K562 (cell line): ENCODE results near the gene CAPN2. TPM values are rescaled to one million over a fixed set of nuclear protein-coding genes. Genes with fewer than 3 reads are reported as not detected.

ENCODE experiments used
- EWSR1 ChIP-seq: fragments of 450-650 bp; IDR thresholded peaks from 2 replicates; pipeline ENCODE4 v1.6.1; 2018; ENCODE audit warnings: borderline replicate concordance, mild to moderate bottlenecking, low read depth, moderate library complexity; ENCODE audit not compliant: partially characterized antibody
- FOXK1 ChIP-seq: sonication (generic); formaldehyde crosslinking; IDR thresholded peaks from 2 replicates; pipeline ENCODE4 v1.8.0; 2022; ENCODE audit warnings: missing genetic modification reagents, mild to moderate bottlenecking, borderline replicate concordance
- MBD1 ChIP-seq: fragments of 250-450 bp; sonication (Bioruptor Pico); IDR thresholded peaks from 2 replicates; pipeline ENCODE4 v1.8.0; 2022; ENCODE audit warnings: inconsistent platforms
- NFE2 ChIP-seq: IDR thresholded peaks from 2 replicates; pipeline ENCODE4 v1.6.1; 2014; ENCODE audit warnings: antibody characterized with exemption, low read depth
- PHF20 ChIP-seq: fragments of 450-650 bp; IDR thresholded peaks from 2 replicates; pipeline ENCODE4 v1.6.1; 2018; ENCODE audit not compliant: partially characterized antibody
- POLR3A ChIP-seq: IDR thresholded peaks from 2 replicates; pipeline ENCODE4 v1.6.1; 2011; ENCODE audit warnings: borderline replicate concordance, mild to moderate bottlenecking, moderate library complexity; ENCODE audit not compliant: insufficient read length, insufficient read depth; ENCODE audit errors: extremely low read depth
- SMAD3 ChIP-seq: fragments of 450-650 bp; formaldehyde crosslinking; conservative IDR thresholded peaks from 2 replicates; pipeline ENCODE4 v1.4.0; 2020; ENCODE audit warnings: mild to moderate bottlenecking
- SP2 ChIP-seq: IDR thresholded peaks from 2 replicates; pipeline ENCODE4 v1.6.1; 2011; ENCODE audit warnings: mild to moderate bottlenecking, low read depth, low read length, moderate library complexity; ENCODE audit not compliant: poor library complexity, severe bottlenecking; ENCODE audit errors: extremely low read depth
- STAG1 ChIP-seq: sonication (generic); formaldehyde crosslinking; IDR thresholded peaks from 2 replicates; pipeline ENCODE4 v1.5.0; 2020; ENCODE audit warnings: missing genetic modification reagents, borderline replicate concordance
- TSC22D4 ChIP-seq: fragments of 450-650 bp; IDR thresholded peaks from 2 replicates; pipeline ENCODE4 v1.6.1; 2016; ENCODE audit warnings: missing genetic modification characterization, missing biosample characterization, control low read depth
- ZBTB33 ChIP-seq: sonication (generic); formaldehyde crosslinking; IDR thresholded peaks from 2 replicates; pipeline ENCODE4 v1.8.1; 2023; ENCODE audit warnings: mild to moderate bottlenecking, missing genetic modification reagents
- ZNF76 ChIP-seq: fragments of 250-450 bp; sonication (Bioruptor Pico); IDR thresholded peaks from 2 replicates; pipeline ENCODE4 v1.4.0; 2020; ENCODE audit warnings: mild to moderate bottlenecking, moderate library complexity, borderline replicate concordance
- polyA plus RNA-seq, 8 experiments: library from polyadenylated mRNA; depleted of rRNA in 4 of 8; stranded (reverse) in 5 of 8; unstranded in 3 of 8; fragments of >200 nt; fragmentation: Nextera tagmentation in 2 of 8; fragmentation: Illumina TruSeq in 1 of 8; extraction: Ambion mirVana in 2 of 8; extraction: Trizol in 1 of 8; gene quantifications; 2 replicates each; pipeline versions ENCODE4 v1.2.1 to v1.2.3, GENCODE V29; 2011 to 2014; ENCODE audit warnings: inconsistent platforms in 1 of 8, missing spikeins in 1 of 8
- total RNA-seq, 7 experiments: library from RNA; depleted of rRNA in 6 of 7; stranded (reverse); fragments of >200 nt in 6 of 7; fragmentation: Illumina TruSeq in 2 of 7; extraction: Trizol in 2 of 7; gene quantifications; 2 replicates each; pipeline versions ENCODE4 v1.2.1 to v1.2.3, GENCODE V29; 2011 to 2021; ENCODE audit warnings: low replicate concordance in 1 of 7
- TF ChIP-seq, protein P1 (sequence below): fragments of 450-650 bp; IDR thresholded peaks from 2 replicates; pipeline ENCODE4 v1.6.1; 2016; ENCODE audit warnings: borderline replicate concordance
- TF ChIP-seq, protein P2 (sequence below): fragments of 250-450 bp; sonication (Bioruptor Pico); IDR thresholded peaks from 2 replicates; pipeline ENCODE4 v1.5.1; 2021; ENCODE audit warnings: mild to moderate bottlenecking
- TF ChIP-seq, protein P3 (sequence below): fragments of 450-650 bp; IDR thresholded peaks from 2 replicates; pipeline ENCODE4 v1.6.1; 2014; ENCODE audit warnings: low read depth, mild to moderate bottlenecking, moderate library complexity, borderline replicate concordance

CAPN2 gene
- total and polyA plus RNA-seq, 9 of the 15 experiments (the other 6 are each of a cell fraction or from before 2014, with no cell fraction given): 24.6 to 157 (median 101) TPM

DNA sequence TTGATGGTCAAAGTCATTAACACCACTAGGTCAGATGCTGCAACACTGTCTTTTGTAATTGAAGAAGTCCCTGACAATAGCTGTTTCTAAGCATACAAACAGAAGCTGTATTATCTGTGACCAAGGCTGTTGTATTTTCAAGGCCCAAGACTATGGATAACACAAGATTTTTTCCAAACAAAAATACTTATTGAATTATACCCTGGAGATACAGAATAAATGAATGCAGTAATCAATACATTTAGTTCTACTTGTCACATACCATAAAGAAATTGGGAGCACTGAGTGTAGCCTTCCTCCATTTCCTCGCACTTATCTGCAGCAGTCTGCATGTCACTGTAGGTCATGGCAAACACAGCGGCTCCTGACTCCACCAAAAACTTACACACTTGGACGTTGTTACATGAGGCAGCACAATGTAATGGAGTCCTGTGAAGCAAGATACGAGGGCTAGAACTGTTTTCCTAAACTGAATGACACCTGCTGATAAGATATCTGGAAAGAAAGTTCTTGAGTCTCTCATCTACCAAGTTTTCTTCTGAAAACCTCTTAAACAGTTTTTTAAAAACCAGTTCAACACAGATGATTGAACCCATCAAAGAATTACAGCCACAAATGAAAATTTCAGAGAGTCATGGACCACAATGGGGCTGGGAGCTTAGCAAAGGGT, 76.5 kb downstream of the CAPN2 start (continued):
- TF ChIP-seq MBD1 (CRISPR knock-in tag) (no peak), STAG1 (CRISPR knock-in tag) (no peak), SMAD3 (CRISPR knock-in tag) (peak; percentile 86), FOXK1 (CRISPR knock-in tag) (no peak), NFE2 (peak; percentile 98), EWSR1 (no peak), ZBTB33 (CRISPR knock-in tag) (no peak), POLR3A (no peak), TSC22D4 (tag) (no peak), PHF20 (no peak), ZNF76 (CRISPR knock-in tag) (peak; percentile 90; the same call in 1 of the 2 replicates), SP2 (no peak)
- TF ChIP-seq, protein P1, sequence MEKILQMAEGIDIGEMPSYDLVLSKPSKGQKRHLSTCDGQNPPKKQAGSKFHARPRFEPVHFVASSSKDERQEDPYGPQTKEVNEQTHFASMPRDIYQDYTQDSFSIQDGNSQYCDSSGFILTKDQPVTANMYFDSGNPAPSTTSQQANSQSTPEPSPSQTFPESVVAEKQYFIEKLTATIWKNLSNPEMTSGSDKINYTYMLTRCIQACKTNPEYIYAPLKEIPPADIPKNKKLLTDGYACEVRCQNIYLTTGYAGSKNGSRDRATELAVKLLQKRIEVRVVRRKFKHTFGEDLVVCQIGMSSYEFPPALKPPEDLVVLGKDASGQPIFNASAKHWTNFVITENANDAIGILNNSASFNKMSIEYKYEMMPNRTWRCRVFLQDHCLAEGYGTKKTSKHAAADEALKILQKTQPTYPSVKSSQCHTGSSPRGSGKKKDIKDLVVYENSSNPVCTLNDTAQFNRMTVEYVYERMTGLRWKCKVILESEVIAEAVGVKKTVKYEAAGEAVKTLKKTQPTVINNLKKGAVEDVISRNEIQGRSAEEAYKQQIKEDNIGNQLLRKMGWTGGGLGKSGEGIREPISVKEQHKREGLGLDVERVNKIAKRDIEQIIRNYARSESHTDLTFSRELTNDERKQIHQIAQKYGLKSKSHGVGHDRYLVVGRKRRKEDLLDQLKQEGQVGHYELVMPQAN: no peak
- TF ChIP-seq, protein P2, sequence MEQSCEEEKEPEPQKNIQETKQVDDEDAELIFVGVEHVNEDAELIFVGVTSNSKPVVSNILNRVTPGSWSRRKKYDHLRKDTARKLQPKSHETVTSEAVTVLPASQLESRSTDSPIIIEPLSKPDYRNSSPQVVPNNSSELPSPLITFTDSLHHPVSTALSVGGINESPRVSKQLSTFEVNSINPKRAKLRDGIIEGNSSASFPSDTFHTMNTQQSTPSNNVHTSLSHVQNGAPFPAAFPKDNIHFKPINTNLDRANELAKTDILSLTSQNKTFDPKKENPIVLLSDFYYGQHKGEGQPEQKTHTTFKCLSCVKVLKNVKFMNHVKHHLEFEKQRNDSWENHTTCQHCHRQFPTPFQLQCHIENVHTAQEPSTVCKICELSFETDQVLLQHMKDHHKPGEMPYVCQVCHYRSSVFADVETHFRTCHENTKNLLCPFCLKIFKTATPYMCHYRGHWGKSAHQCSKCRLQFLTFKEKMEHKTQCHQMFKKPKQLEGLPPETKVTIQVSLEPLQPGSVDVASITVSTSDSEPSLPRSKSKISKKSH (CRISPR knock-in tag): no peak
- TF ChIP-seq, protein P3, sequence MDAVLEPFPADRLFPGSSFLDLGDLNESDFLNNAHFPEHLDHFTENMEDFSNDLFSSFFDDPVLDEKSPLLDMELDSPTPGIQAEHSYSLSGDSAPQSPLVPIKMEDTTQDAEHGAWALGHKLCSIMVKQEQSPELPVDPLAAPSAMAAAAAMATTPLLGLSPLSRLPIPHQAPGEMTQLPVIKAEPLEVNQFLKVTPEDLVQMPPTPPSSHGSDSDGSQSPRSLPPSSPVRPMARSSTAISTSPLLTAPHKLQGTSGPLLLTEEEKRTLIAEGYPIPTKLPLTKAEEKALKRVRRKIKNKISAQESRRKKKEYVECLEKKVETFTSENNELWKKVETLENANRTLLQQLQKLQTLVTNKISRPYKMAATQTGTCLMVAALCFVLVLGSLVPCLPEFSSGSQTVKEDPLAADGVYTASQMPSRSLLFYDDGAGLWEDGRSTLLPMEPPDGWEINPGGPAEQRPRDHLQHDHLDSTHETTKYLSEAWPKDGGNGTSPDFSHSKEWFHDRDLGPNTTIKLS: peak; percentile 76; the same call in 1 of the 2 replicates
